Measurements from ENCODE around the gene UGCG. TPM values are rescaled to one million over a fixed set of nuclear protein-coding genes. Genes with fewer than 3 reads are reported as not detected.

Gene UGCG
- total RNA-seq, 1 experiment from 2014 or later, result 23.3 TPM

- TF ChIP-seq CTCF (conservative IDR thresholded peaks at IDR 0.05), result no peak
- H4K5ac ChIP-seq (ENCODE audit: insufficient read length, low read depth, low read length), result no peak overlapping the region
- no peaks in the 10 kb centered on the region for H3K4me1 ChIP-seq (ENCODE audit: insufficient read depth, low read length)
- peaks cover 18% of the 10 kb centered on the region for H3K79me1 ChIP-seq (ENCODE audit: insufficient read depth, low read depth, low read length, poor library complexity, severe bottlenecking)
- H3K36me3 Mint-ChIP-seq (ENCODE audit: insufficient read depth in 1 of 3, low read depth in 3 of 3), result peaks cover 0 to 7% (median 4%) of the 10 kb centered on the region in 3 experiments; a peak in 4 of 7 replicates
- no peak overlapping the region for H3K4me2 ChIP-seq (ENCODE audit: insufficient read depth, insufficient read length, low read length)
- H3K23me2 ChIP-seq (ENCODE audit: insufficient read length, low read depth, low read length, poor library complexity, severe bottlenecking), result no peaks in the 10 kb centered on the region
- H3K23ac ChIP-seq (ENCODE audit: insufficient read length, low read depth, low read length), result no peak overlapping the region
- H3K9ac ChIP-seq (ENCODE audit: extremely low read depth, insufficient read length, low read length), result no peak overlapping the region
- H3K18ac ChIP-seq (ENCODE audit: insufficient read length, low read depth, low read length), result no peak overlapping the region
- no peak overlapping the region for H2BK15ac ChIP-seq (ENCODE audit: low read depth, low read length)
- H3K27me3 Mint-ChIP-seq (ENCODE audit: low read depth), result no peaks in the 10 kb centered on the region
- H2BK5ac ChIP-seq (ENCODE audit: insufficient read length, low read length), result no peak overlapping the region
- H3K4me3 Mint-ChIP-seq, result no peak overlapping the region
- H3K4ac ChIP-seq (ENCODE audit: low read depth, low read length), result no peak overlapping the region
- no CpG with 5 or more reads among the region's 5 CpGs for WGBS (ENCODE audit: extremely low coverage, insufficient read length, low lambda C conversion rate)
- H2BK12ac ChIP-seq (ENCODE audit: insufficient read length, low read depth, low read length), result no peak overlapping the region
- H2AFZ ChIP-seq (ENCODE audit: low read length), result no peak overlapping the region
- H3K14ac ChIP-seq (ENCODE audit: insufficient read depth, low read length), result no peak overlapping the region
- no peak overlapping the region for H4K91ac ChIP-seq (ENCODE audit: insufficient read length, low read depth, low read length)
- no peaks in the 10 kb centered on the region for H3K9me3 Mint-ChIP-seq
- H3K27ac Mint-ChIP-seq, result no peak overlapping the region; a peak in 2 of 7 replicates
- peaks cover 33% of the 10 kb centered on the region; the same call in 1 of the 2 replicates for H3K79me2 ChIP-seq (ENCODE audit: insufficient read depth, low read length)
- H4K8ac ChIP-seq (replicated peaks; ENCODE audit: insufficient read length, low read depth, low read length), result no peak overlapping the region
- no peak for DNase-seq
- H3K27me3 ChIP-seq (ENCODE audit: insufficient read depth, low read length), result no peaks in the 10 kb centered on the region
- H3K27ac ChIP-seq (ENCODE audit: insufficient read length, low read depth, low read length), result no peak overlapping the region
- H3K56ac ChIP-seq (ENCODE audit: insufficient read length, low read depth, low read length), result no peak overlapping the region
- no peak overlapping the region for H2BK20ac ChIP-seq (ENCODE audit: low read depth, low read length, poor library complexity, severe bottlenecking)
- no peak overlapping the region for H3T11ph ChIP-seq (ENCODE audit: low read length)
- H4K20me1 ChIP-seq (ENCODE audit: control insufficient read depth, insufficient read depth, insufficient read length), result peaks cover 3% of the 10 kb centered on the region
- H3K9me3 ChIP-seq (ENCODE audit: control insufficient read depth, low read depth, low read length), result no peaks in the 10 kb centered on the region
- H3K4me1 Mint-ChIP-seq, result peaks cover 6 to 7% of the 10 kb centered on the region in 2 experiments
- H2BK120ac ChIP-seq (ENCODE audit: low read depth, low read length, poor library complexity, severe bottlenecking), result no peak overlapping the region
- no peak overlapping the region for H2AK5ac ChIP-seq (ENCODE audit: insufficient read length, low read length)
These were observed 10.5 kb downstream of the UGCG start for GRCh38 chr9:111907147-111907546.

Measured in H9 (cell line).